Measurements from ENCODE around the gene TTC8.

DNA sequence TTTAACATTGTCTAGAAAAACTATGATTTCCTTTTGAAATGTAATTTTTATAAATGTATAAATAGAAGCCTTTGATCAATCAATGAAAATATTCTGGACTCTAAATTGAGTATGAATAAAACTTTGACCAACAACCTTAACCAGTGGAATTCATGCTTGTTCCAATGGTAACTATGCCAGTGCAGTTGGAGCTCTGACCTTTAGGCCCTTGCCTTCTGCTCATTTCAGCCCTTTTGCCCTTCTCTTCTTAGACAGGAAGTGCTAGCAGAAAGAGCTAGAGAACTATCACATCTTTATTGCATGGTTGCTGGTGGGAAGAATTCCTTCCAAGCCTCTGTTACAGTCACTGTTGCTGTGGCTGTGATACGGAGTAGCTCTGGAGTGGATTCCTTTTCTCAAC, 39.7 kb downstream of the TTC8 start:
- TF ChIP-seq GATA2 (IDR thresholded peaks at IDR 0.05; ENCODE audit: low read depth, low read length) (no peak), GATA3 (IDR thresholded peaks at IDR 0.05; ENCODE audit: low read depth, low read length) (no peak)
